Peyer's patch (tissue), 4 donors: Measurements from ENCODE around the gene XYLT1. TPM values are rescaled to one million over a fixed set of nuclear protein-coding genes. Genes with fewer than 3 reads are reported as not detected.

Source experiments
- DNase-seq, 3 donors: peaks; one replicate each; pipeline ENCODE4 v3.0.0-alpha.2; 2017 to 2019
- H3K27ac ChIP-seq, 4 donors: fragments of 200-600 bp; sonication (generic); one replicate each; pipeline ENCODE4 v1.5.1; 2016 to 2019
- H3K27me3 ChIP-seq, 2 donors: fragments of 200-600 bp; sonication (generic); one replicate each; pipeline ENCODE4 v1.5.1; 2019
- H3K36me3 ChIP-seq, 3 donors: fragments of 200-600 bp; sonication (generic); one replicate each; pipeline ENCODE4 v1.5.1; 2016 to 2019
- H3K4me1 ChIP-seq, 4 donors: fragments of 200-600 bp; sonication (generic); one replicate each; pipeline ENCODE4 v1.5.1; 2016 to 2019
- H3K4me3 ChIP-seq, 4 donors: fragments of 200-600 bp; sonication (generic); 1 replicate in 3 of 4; 2 replicates in 1 of 4; pipeline ENCODE4 v1.5.1; 2016 to 2019; ENCODE audit warnings: mild to moderate bottlenecking in 1 of 4
- H3K9me3 ChIP-seq, 4 donors: fragments of 200-600 bp; sonication (generic); one replicate each; pipeline ENCODE4 v1.5.1; 2016 to 2019; ENCODE audit warnings: mild to moderate bottlenecking in 1 of 4
- CTCF ChIP-seq, 6 experiments: fragments of 450-650 bp in 4 of 6; fragments of 200-600 bp in 2 of 6; sonication (generic) in 1 of 6; IDR thresholded peaks; one replicate each; pipeline ENCODE4 v1.5.1; 2017 to 2019; ENCODE audit warnings: antibody characterized with exemption in 6 of 6, mild to moderate bottlenecking in 3 of 6, moderate library complexity in 1 of 6
- POLR2A ChIP-seq, 2 donors: fragments of 450-650 bp; IDR thresholded peaks; one replicate each; pipeline ENCODE4 v1.5.1; 2017; ENCODE audit warnings: antibody characterized with exemption in 2 of 2, mild to moderate bottlenecking in 2 of 2, moderate library complexity in 2 of 2
- total RNA-seq, 4 donors: library from RNA; depleted of rRNA; stranded (reverse); fragments of >200 nt; gene quantifications; one replicate each; pipeline ENCODE4 v1.1.0, GENCODE V29; 2016

Gene XYLT1
- total RNA-seq, 4 donors from 2014 or later: 18.7 to 42.1 (median 37.7) TPM

GRCh38 chr16:17320009-17320408 is 150.8 kb downstream of the XYLT1 start:
- no peak for TF ChIP-seq CTCF (IDR thresholded peaks at IDR 0.05)
- TF ChIP-seq POLR2A (IDR thresholded peaks at IDR 0.05): no peak
- Histone ChIP-seq H3K27ac (no peak overlapping the region), H3K9me3 (no peaks in the 10 kb centered on the region), H3K27me3 (no peaks in the 10 kb centered on the region), H3K36me3 (no peaks in the 10 kb centered on the region), H3K4me1 (peaks cover 0 to 3% (median 0%) of the 10 kb centered on the region in 4 donors), H3K4me3 (no peak overlapping the region)
- DNase-seq: no peak

GRCh38 chr16:17318238-17318637 is 152.5 kb downstream of the XYLT1 start:
- Histone ChIP-seq H3K36me3 (no peaks in the 10 kb centered on the region), H3K27me3 (no peaks in the 10 kb centered on the region), H3K9me3 (no peaks in the 10 kb centered on the region), H3K4me3 (no peak overlapping the region), H3K4me1 (peaks cover 0 to 3% (median under 1%) of the 10 kb centered on the region in 4 donors), H3K27ac (no peak overlapping the region)
- no peak for DNase-seq
- TF ChIP-seq CTCF (IDR thresholded peaks at IDR 0.05) (no peak), POLR2A (IDR thresholded peaks at IDR 0.05) (no peak)

- DNase-seq: no peak
- no peak overlapping the region for H3K4me3 ChIP-seq
- no peak overlapping the region for H3K27ac ChIP-seq
- H3K27me3 ChIP-seq: no peaks in the 10 kb centered on the region
- H3K9me3 ChIP-seq: no peaks in the 10 kb centered on the region
- no peaks in the 10 kb centered on the region for H3K36me3 ChIP-seq
- no peak for TF ChIP-seq CTCF (IDR thresholded peaks at IDR 0.05)
- no peak for TF ChIP-seq POLR2A (IDR thresholded peaks at IDR 0.05)
- peaks cover 0 to 17% (median 3%) of the 10 kb centered on the region in 4 donors for H3K4me1 ChIP-seq
Observed at GRCh38 chr16:17316005-17316404, 154.8 kb downstream of the XYLT1 start.

GRCh38 chr16:17313793-17314547 is 156.8 kb downstream of the XYLT1 start:
- Histone ChIP-seq H3K27ac (peak overlapping the region in 3 of 4 donors; percentile 11 to 86 (median 35)), H3K4me1 (peaks cover 0 to 19% (median 3%) of the 10 kb centered on the region in 4 donors)
- no peak for TF ChIP-seq CTCF (IDR thresholded peaks at IDR 0.05)
- TF ChIP-seq POLR2A (IDR thresholded peaks at IDR 0.05): no peak

GRCh38 chr16:17313085-17313611 is 157.6 kb downstream of the XYLT1 start:
- no peak for TF ChIP-seq CTCF (IDR thresholded peaks at IDR 0.05)
- no peak for TF ChIP-seq POLR2A (IDR thresholded peaks at IDR 0.05)
- Histone ChIP-seq H3K4me1 (peaks cover 0 to 19% (median 3%) of the 10 kb centered on the region in 4 donors), H3K27me3 (no peaks in the 10 kb centered on the region), H3K9me3 (no peaks in the 10 kb centered on the region), H3K27ac (peak overlapping the region in 3 of 4 donors; percentile 29 to 86 (median 66)), H3K36me3 (no peaks in the 10 kb centered on the region), H3K4me3 (no peak overlapping the region)
- DNase-seq: no peak

More at GRCh38 chr16:17313793-17314547, 156.8 kb downstream of the XYLT1 start:
- Histone ChIP-seq H3K4me3 (no peak overlapping the region), H3K9me3 (no peaks in the 10 kb centered on the region), H3K36me3 (no peaks in the 10 kb centered on the region), H3K27me3 (no peaks in the 10 kb centered on the region)
- no peak for DNase-seq
